Adrenal gland (tissue), 5 donors: ENCODE data around the gene CAMTA1.

Source experiments
- POLR2A ChIP-seq, 2 donors: fragments of 450-650 bp; IDR thresholded peaks; one replicate each; pipeline ENCODE4 v1.6.1; 2017; ENCODE audit warnings: antibody characterized with exemption in 2 of 2, mild to moderate bottlenecking in 2 of 2, moderate library complexity in 1 of 2
- TF ChIP-seq, protein P1 (sequence below), 6 experiments: fragments of 450-650 bp in 4 of 6; fragments of 200-600 bp in 2 of 6; sonication (generic) in 1 of 6; IDR thresholded peaks; 1 replicate in 5 of 6; 2 replicates in 1 of 6; pipeline versions ENCODE4 v1.5.1 to v1.8.0; 2016 to 2021; ENCODE audit warnings: antibody characterized with exemption in 6 of 6, mild to moderate bottlenecking in 2 of 6, moderate library complexity in 1 of 6
- donor health status: DM: no; HTN: no; CAD: no.

GRCh38 chr1:6860401-6860800 is 75.1 kb downstream of the CAMTA1 start:
- TF ChIP-seq, protein P1, sequence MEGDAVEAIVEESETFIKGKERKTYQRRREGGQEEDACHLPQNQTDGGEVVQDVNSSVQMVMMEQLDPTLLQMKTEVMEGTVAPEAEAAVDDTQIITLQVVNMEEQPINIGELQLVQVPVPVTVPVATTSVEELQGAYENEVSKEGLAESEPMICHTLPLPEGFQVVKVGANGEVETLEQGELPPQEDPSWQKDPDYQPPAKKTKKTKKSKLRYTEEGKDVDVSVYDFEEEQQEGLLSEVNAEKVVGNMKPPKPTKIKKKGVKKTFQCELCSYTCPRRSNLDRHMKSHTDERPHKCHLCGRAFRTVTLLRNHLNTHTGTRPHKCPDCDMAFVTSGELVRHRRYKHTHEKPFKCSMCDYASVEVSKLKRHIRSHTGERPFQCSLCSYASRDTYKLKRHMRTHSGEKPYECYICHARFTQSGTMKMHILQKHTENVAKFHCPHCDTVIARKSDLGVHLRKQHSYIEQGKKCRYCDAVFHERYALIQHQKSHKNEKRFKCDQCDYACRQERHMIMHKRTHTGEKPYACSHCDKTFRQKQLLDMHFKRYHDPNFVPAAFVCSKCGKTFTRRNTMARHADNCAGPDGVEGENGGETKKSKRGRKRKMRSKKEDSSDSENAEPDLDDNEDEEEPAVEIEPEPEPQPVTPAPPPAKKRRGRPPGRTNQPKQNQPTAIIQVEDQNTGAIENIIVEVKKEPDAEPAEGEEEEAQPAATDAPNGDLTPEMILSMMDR (IDR thresholded peaks at IDR 0.05), result no peak
- no peak for TF ChIP-seq POLR2A (IDR thresholded peaks at IDR 0.05)
